SJSA1 (cell line): Measurements from ENCODE around the gene NXPE3. TPM values are rescaled to one million over a fixed set of nuclear protein-coding genes. Genes with fewer than 3 reads are reported as not detected.

Experiments used
- DNase-seq, 2 experiments: peaks; one replicate each; pipeline ENCODE4 v3.0.0-alpha.2; 2015 to 2020; ENCODE audit warnings: low spot score in 2 of 2, low read depth in 1 of 2
- H3K27ac ChIP-seq: fragments of 250-450 bp; sonication (Bioruptor Pico); 2 replicates; pipeline ENCODE4 v1.5.1; 2020; ENCODE audit warnings: mild to moderate bottlenecking, moderate library complexity
- H3K27me3 ChIP-seq: fragments of 250-450 bp; sonication (Bioruptor Pico); replicated peaks from 2 replicates; pipeline ENCODE4 v1.5.1; 2020; ENCODE audit warnings: mild to moderate bottlenecking, moderate library complexity
- H3K36me3 ChIP-seq: fragments of 250-450 bp; sonication (Bioruptor Pico); 2 replicates; pipeline ENCODE4 v1.5.1; 2020; ENCODE audit warnings: mild to moderate bottlenecking
- H3K4me1 ChIP-seq: fragments of 250-450 bp; sonication (Bioruptor Pico); replicated peaks from 2 replicates; pipeline ENCODE4 v1.6.1; 2021; ENCODE audit warnings: mild to moderate bottlenecking
- H3K4me3 ChIP-seq: fragments of 250-450 bp; sonication (Bioruptor Pico); 2 replicates; pipeline ENCODE4 v1.5.1; 2020; ENCODE audit warnings: mild to moderate bottlenecking
- H3K9me3 ChIP-seq: fragments of 250-450 bp; sonication (Bioruptor Pico); replicated peaks from 2 replicates; pipeline ENCODE4 v1.5.1; 2020; ENCODE audit warnings: mild to moderate bottlenecking
- total RNA-seq: library from RNA; depleted of rRNA; stranded (reverse); fragments of >200 nt; shearing (Covaris generic); gene quantifications from 2 replicates; pipeline ENCODE4 v1.2.3, GENCODE V29; 2014

The NXPE3 gene
- total RNA-seq, 1 experiment from 2014 or later, result 6.5 TPM

DNA sequence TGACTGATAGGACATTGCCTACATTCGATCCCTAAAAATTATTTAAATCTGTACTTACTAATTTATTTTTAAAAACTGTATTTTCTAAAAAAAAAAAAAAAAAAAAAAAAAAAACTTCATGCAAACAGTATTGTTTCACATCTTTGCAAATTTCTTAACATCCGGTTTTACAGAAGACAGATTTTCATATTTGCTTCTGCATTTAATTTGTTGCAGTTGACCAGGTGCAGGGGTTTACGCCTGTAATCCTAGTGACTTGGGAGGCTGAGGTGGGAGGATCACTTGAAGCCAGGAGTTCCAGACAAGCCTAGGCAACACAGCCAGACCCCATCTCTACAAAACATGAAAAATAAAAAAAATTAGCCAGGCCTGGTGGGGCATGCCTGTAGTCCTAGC is 63.9 kb downstream of the NXPE3 start:
- Histone ChIP-seq H3K36me3 (peaks cover 7% of the 10 kb centered on the region; the same call in 1 of the 2 replicates), H3K9me3 (peaks cover 15% of the 10 kb centered on the region), H3K4me3 (no peak overlapping the region), H3K4me1 (peaks cover 40% of the 10 kb centered on the region), H3K27ac (0 out of 2 replicates have a peak overlapping the region, but pooled peaks have one; percentile 25), H3K27me3 (no peaks in the 10 kb centered on the region)
- DNase-seq, result no peak

- Histone ChIP-seq H3K4me1 (peaks cover 50% of the 10 kb centered on the region), H3K9me3 (peaks cover 17% of the 10 kb centered on the region), H3K27me3 (no peaks in the 10 kb centered on the region), H3K36me3 (peaks cover 18% of the 10 kb centered on the region), H3K4me3 (no peak overlapping the region), H3K27ac (no peak overlapping the region)
- DNase-seq, result no peak
Measured at GRCh38 chr3:101845425-101845824, 66.4 kb downstream of the NXPE3 start.

DNA sequence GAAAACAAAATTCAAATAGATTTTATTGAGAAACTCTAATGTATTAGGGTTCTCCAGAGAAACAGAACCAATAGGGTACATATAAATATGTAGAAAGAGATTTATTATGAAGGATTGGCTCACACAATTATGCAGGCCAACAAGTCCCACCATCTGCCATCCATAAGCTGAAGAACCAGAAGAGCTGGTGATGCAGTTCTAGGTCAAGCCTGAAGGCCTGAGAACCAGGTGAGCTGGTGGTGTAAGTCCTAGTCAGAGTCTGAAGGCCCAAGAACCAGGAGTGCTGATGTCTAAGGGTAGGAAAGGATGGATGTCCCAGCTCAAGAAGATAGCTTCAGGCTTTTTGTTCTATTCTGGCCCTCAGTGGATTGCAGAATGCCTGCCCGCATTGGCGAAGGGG is 67.7 kb downstream of the NXPE3 start:
- H3K4me3 ChIP-seq, result no peak overlapping the region
- H3K4me1 ChIP-seq, result peaks cover 55% of the 10 kb centered on the region
- no peak overlapping the region for H3K27ac ChIP-seq
- peaks cover 24% of the 10 kb centered on the region for H3K36me3 ChIP-seq
- DNase-seq, result no peak
- H3K9me3 ChIP-seq, result peaks cover 8% of the 10 kb centered on the region; the same call in 1 of the 2 replicates
- H3K27me3 ChIP-seq, result no peaks in the 10 kb centered on the region

DNA sequence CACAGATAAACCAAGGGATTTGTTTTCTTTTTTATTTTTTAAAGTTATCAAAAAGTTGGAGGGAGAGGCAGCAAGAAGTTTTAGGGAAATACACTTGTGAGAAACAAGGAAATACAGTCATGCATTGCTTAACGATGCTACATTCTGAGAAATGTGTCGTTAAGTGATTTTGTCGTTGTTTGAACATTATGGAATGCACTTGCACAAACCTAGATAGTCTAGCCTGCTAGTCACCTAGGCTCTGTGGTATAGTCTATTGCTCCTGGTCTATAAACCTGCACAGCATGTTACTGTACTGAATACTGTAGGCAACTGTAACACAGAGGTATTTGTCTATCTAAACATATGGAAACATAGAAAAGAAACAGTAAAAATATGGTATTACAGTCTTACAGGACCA is 68.3 kb downstream of the NXPE3 start:
- peak overlapping the region; percentile 94; the same call in 1 of the 2 replicates for H3K27ac ChIP-seq
- H3K9me3 ChIP-seq, result 0 out of 2 replicates have a peak, but pooled peaks cover 2% of the 10 kb centered on the region
- H3K4me1 ChIP-seq, result peaks cover 52% of the 10 kb centered on the region
- H3K36me3 ChIP-seq, result peaks cover 31% of the 10 kb centered on the region
- no peak for DNase-seq
- no peaks in the 10 kb centered on the region for H3K27me3 ChIP-seq
- H3K4me3 ChIP-seq, result no peak overlapping the region

DNA sequence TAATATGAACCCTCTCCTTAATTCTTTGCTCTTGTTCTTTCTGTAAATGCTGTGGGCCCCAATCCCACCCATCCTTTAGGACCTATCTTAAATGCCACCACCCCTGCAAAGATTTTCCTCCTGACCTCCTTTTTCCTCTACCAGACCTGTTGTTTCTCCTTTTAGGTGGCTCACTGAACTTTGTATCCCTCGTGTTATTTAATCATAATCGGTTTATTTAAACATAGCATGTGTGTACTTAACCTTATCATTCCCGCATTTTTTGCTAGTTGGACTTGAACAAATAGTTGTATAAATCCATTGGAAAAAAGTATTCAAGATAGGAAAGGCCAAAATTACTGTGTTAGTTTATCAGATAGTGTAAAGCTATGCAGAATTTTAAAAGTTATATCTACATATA is 69.3 kb downstream of the NXPE3 start:
- peaks cover 41% of the 10 kb centered on the region for H3K36me3 ChIP-seq
- H3K4me1 ChIP-seq, result peaks cover 43% of the 10 kb centered on the region
- peak overlapping the region; percentile 94 for H3K27ac ChIP-seq
- no peaks in the 10 kb centered on the region for H3K27me3 ChIP-seq
- H3K9me3 ChIP-seq, result 0 out of 2 replicates have a peak, but pooled peaks cover 2% of the 10 kb centered on the region
- no peak overlapping the region for H3K4me3 ChIP-seq
- DNase-seq, result no peak

- H3K27me3 ChIP-seq, result no peaks in the 10 kb centered on the region
- 0 out of 2 replicates have a peak, but pooled peaks cover 2% of the 10 kb centered on the region for H3K9me3 ChIP-seq
- DNase-seq, result peak; percentile 82 to 96
- H3K4me1 ChIP-seq, result peaks cover 36% of the 10 kb centered on the region
- H3K36me3 ChIP-seq, result peaks cover 48% of the 10 kb centered on the region
- H3K4me3 ChIP-seq, result peak within 1 kb of the TSS; percentile 95
- H3K27ac ChIP-seq, result peak within 1 kb of the TSS; percentile 94
Measured at GRCh38 chr3:101848754-101849713, 70.0 kb downstream of the NXPE3 start, which contains the start of gene NFKBIZ. Gene NFKBIZ, plus strand, starts transcription at chr3:101849514. Its CDS starts 115 bp downstream, at chr3:101849629.

DNA sequence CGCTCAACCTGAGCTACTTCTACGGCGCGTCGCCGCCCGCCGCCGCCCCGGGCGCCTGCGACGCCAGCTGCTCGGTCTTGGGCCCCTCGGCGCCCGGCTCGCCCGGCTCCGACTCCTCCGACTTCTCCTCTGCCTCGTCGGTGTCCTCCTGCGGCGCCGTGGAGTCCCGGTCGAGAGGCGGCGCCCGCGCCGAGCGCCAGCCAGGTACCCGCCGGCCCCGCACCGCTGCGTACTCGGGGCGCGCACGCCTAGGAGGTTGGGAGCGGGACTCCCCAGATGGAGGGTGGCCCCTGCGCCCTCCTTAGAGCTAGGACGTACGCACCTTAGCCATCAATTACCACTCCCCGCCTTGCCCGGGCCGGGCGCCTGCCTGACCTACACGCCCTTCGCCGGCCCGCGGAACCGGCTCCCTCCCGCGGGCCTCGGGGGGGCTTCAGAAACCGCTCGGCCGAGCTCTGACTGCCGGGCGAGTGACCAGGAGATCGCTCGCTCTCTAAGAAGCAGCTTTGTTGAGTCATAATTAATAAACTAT is 70.8 kb downstream of the NXPE3 start:
- 0 out of 2 replicates have a peak, but pooled peaks cover 2% of the 10 kb centered on the region for H3K9me3 ChIP-seq

DNA sequence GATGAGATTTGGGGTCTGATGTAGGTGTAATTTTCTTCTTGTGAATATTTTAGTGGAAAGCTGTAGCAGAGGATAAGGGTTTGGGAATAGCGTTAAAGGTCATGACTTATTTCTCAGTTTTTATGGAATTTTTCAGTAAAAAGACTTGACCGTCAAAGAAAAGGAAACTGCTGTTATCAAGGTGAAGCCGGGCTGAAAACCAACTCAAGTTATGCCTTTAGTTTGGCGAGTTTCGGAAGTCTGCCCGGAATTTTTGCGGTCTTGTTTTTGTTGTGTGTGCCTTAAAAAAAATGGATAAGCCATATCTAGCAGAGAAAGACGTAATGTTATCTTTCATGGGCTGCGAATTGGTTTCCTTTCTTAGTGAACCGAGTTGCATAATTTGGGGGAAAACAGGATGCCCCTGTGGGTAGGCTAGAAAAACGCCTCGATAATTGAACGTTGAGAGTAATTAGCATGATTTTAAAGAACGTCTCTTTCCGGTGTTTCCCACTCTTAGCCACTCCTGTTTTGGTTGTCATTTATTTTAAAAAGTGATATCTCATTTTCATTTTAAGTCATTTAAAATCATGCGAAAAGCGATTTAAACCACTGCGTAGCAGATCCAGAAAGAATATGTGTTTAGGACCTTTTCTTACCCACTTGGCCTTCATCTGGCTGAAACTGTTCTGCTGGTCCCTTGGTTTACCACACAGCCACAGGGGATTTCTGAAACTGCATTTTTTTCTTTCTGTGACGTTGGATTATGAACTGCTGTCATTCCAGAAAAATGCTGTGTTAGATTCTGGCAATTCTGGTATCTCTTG is 71.4 kb downstream of the NXPE3 start:
- peaks cover 62% of the 10 kb centered on the region for H3K36me3 ChIP-seq
- peak overlapping the region; percentile 94 for H3K27ac ChIP-seq
- H3K4me3 ChIP-seq, result peak overlapping the region; percentile 95
- peak in 1 of 2 experiments; percentile 59 for DNase-seq
- 0 out of 2 replicates have a peak, but pooled peaks cover 2% of the 10 kb centered on the region for H3K9me3 ChIP-seq
- no peaks in the 10 kb centered on the region for H3K27me3 ChIP-seq
- H3K4me1 ChIP-seq, result peaks cover 28% of the 10 kb centered on the region

More for the DNA sequence above, 70.8 kb downstream of the NXPE3 start:
- Histone ChIP-seq H3K27ac (peak overlapping the region; percentile 94), H3K27me3 (no peaks in the 10 kb centered on the region), H3K4me1 (peaks cover 28% of the 10 kb centered on the region), H3K4me3 (peak overlapping the region; percentile 95), H3K36me3 (peaks cover 55% of the 10 kb centered on the region)
- DNase-seq, result peak in 1 of 2 experiments; percentile 44

DNA sequence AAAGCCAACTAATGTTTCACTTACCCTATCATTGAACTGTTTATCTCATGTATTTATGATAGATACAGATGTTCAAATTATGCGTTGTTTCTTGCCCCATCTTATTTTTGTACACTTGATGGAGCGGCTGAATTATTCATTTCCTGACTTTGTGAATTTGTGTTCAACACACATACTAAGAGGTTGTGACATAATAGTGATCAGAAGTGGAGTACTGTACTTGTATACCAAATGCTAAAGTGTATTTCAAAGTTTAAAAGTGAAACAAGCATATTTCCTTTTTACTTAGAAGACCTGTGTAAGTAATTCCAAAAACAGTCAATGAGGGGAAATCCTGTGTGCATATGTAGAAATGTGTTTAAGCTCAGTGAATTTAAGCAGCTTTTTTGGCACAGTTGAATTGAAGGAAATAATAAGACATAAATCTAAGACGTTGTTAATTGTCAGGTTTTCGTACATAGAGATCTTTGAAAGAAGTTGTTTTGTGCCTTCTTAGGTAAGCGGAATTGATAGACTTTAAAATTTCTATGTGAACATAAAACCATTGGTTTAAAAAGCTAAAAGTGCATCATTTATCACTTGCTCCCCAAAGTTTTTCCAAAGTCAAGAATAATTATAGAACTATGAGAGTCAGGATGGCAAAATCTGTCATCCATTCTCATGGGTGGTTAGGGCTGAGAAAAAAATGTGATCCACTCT is 72.2 kb downstream of the NXPE3 start:
- Histone ChIP-seq H3K27ac (peak overlapping the region; percentile 94), H3K36me3 (peaks cover 69% of the 10 kb centered on the region), H3K9me3 (0 out of 2 replicates have a peak, but pooled peaks cover 2% of the 10 kb centered on the region), H3K4me1 (peaks cover 28% of the 10 kb centered on the region), H3K27me3 (no peaks in the 10 kb centered on the region), H3K4me3 (peak overlapping the region; percentile 95)
- no peak for DNase-seq

DNA sequence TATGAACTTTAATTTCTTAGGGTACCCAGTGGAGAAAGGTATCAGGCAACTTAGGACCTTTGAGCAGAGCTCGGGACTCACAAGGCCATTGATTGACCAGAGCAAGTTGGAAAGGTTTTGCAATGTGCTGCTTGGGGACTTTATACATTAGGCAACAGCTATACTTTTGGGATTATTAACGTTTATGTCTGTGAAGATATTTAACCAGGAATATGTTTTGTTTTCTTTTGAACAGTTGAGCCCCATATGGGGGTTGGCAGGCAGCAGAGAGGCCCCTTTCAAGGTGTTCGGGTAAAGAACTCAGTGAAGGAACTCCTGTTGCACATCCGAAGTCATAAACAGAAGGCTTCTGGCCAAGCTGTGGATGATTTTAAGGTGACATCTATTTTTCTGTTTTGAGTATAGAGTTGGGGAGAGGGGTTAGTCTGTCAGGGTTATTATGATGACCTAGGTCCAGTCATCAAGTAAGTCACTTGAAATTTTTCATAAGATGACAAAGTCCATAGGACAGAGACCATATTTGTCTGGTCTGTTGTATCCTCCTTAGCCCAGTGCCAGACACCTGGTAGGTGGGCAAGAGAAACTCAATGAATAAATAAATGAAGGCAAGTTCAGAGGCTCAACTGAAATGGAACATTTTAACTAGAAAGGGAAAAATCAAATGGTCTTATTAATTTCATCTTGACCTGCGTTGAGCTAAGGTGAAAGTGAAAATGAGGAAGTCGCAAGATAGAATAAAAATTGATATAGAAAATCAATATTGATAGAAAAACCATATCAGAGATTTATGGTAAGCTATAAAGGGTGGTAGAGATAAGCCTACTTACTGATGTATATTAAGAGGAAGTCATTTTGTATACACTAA is 73.1 kb downstream of the NXPE3 start:
- H3K27me3 ChIP-seq, result no peaks in the 10 kb centered on the region
- peak overlapping the region; percentile 94; the same call in 1 of the 2 replicates for H3K27ac ChIP-seq
- DNase-seq, result no peak
- H3K4me3 ChIP-seq, result peak overlapping the region; percentile 95
- H3K9me3 ChIP-seq, result 0 out of 2 replicates have a peak, but pooled peaks cover 2% of the 10 kb centered on the region
- peaks cover 26% of the 10 kb centered on the region for H3K4me1 ChIP-seq
- H3K36me3 ChIP-seq, result peaks cover 77% of the 10 kb centered on the region

- peaks cover 88% of the 10 kb centered on the region for H3K36me3 ChIP-seq
- no peak overlapping the region for H3K4me3 ChIP-seq
- no peaks in the 10 kb centered on the region for H3K27me3 ChIP-seq
- peaks cover 15% of the 10 kb centered on the region for H3K4me1 ChIP-seq
- no peak overlapping the region for H3K27ac ChIP-seq
- 0 out of 2 replicates have a peak, but pooled peaks cover 2% of the 10 kb centered on the region for H3K9me3 ChIP-seq
- no peak for DNase-seq
Measured at GRCh38 chr3:101852983-101853840, 74.2 kb downstream of the NXPE3 start.
